Smooth muscle cell (in vitro differentiated cells): Measurements from ENCODE around the gene GRK3. TPM values are rescaled to one million over a fixed set of nuclear protein-coding genes. Genes with fewer than 3 reads are reported as not detected.
"Not testable (repeated sequence)": the region's sequence is repeated elsewhere in the genome, so short reads cannot be mapped to it uniquely, and the experiment has no call there.

Source experiments
- DNase-seq: peaks from one replicate; lab custom pipeline; 2025; ENCODE audit not compliant: unreplicated experiment; lab: John Stamatoyannopoulos, UW
- H2AFZ ChIP-seq: fragments of 200-600 bp; sonication (generic); 2 replicates; pipeline ENCODE4 v1.6.0; 2016; ENCODE audit warnings: antibody characterized with exemption, low read depth, mild to moderate bottlenecking
- H3F3A ChIP-seq: fragments of 200-600 bp; sonication (generic); 2 replicates; pipeline ENCODE4 v1.6.0; 2017; ENCODE audit warnings: antibody characterized with exemption, low read depth
- H3K27ac ChIP-seq: fragments of 200-600 bp; sonication (generic); 2 replicates; pipeline ENCODE4 v1.5.1; 2016; ENCODE audit warnings: low read depth, mild to moderate bottlenecking
- H3K27me3 ChIP-seq: fragments of 200-600 bp; sonication (generic); 2 replicates; pipeline ENCODE4 v1.6.1; 2016; ENCODE audit warnings: low read depth, mild to moderate bottlenecking
- H3K36me3 ChIP-seq: fragments of 200-600 bp; sonication (generic); 2 replicates; pipeline ENCODE4 v1.5.1; 2016; ENCODE audit warnings: low read depth
- H3K4me1 ChIP-seq: fragments of 200-600 bp; sonication (generic); 2 replicates; pipeline ENCODE4 v1.5.1; 2016; ENCODE audit warnings: low read depth
- H3K4me2 ChIP-seq: fragments of 200-600 bp; sonication (generic); 2 replicates; pipeline ENCODE4 v1.6.0; 2016; ENCODE audit warnings: mild to moderate bottlenecking
- H3K4me3 ChIP-seq: fragments of 200-600 bp; sonication (generic); 2 replicates; pipeline ENCODE4 v1.5.1; 2016; ENCODE audit warnings: mild to moderate bottlenecking
- H3K79me2 ChIP-seq: fragments of 200-600 bp; sonication (generic); 2 replicates; pipeline ENCODE4 v1.6.0; 2016; ENCODE audit warnings: low read depth, mild to moderate bottlenecking
- H3K9ac ChIP-seq: fragments of 200-600 bp; sonication (generic); 2 replicates; pipeline ENCODE4 v1.6.0; 2016; ENCODE audit warnings: low read depth
- H3K9me3 ChIP-seq: fragments of 200-600 bp; sonication (generic); replicated peaks from 2 replicates; pipeline ENCODE4 v1.5.1; 2016; ENCODE audit warnings: low read depth
- H4K20me1 ChIP-seq: fragments of 200-600 bp; sonication (generic); 2 replicates; pipeline ENCODE4 v1.6.0; 2016; ENCODE audit warnings: low read depth
- CTCF ChIP-seq: fragments of 200-600 bp; sonication (generic); IDR thresholded peaks from 2 replicates; pipeline ENCODE4 v1.5.1; 2017; ENCODE audit warnings: borderline replicate concordance, mild to moderate bottlenecking, antibody characterized with exemption; ENCODE audit not compliant: insufficient read depth, poor library complexity, severe bottlenecking
- WGBS: methylation state at CpG from one replicate; pipeline ENCODE4 v1.1.7; 2016; ENCODE audit warnings: low lambda C conversion rate; 5-methylcytosine and 5-hydroxymethylcytosine counted together
- polyA plus RNA-seq: library from polyadenylated mRNA; unstranded; fragments of >200 nt; fragmentation: Nextera tagmentation; extraction: Ambion mirVana; gene quantifications from 2 replicates; pipeline ENCODE4 v1.2.1, GENCODE V29; 2016
- total RNA-seq: library from RNA; depleted of rRNA; stranded (reverse); fragments of >200 nt; gene quantifications from 2 replicates; pipeline ENCODE4 v1.2.3, GENCODE V29; 2014

The GRK3 gene
- total and polyA plus RNA-seq, 2 experiments from 2014 or later: 1.0 to 4.6 TPM

GRCh38 chr22:25611284-25611683, 46.8 kb downstream of the GRK3 start:
- peaks cover 12% of the 10 kb centered on the region for H3K4me1 ChIP-seq
- not testable (repeated sequence) for H3K36me3 ChIP-seq, H3K27ac ChIP-seq, H4K20me1 ChIP-seq, H3K27me3 ChIP-seq, H3K9me3 ChIP-seq, H3K4me3 ChIP-seq, H3K4me2 ChIP-seq, DNase-seq, H3K79me2 ChIP-seq, H3F3A ChIP-seq, H3K9ac ChIP-seq, H2AFZ ChIP-seq
- WGBS: 97% methylated on average over 1 of the region's 1 CpG

- not testable (repeated sequence) for H3K27ac ChIP-seq, DNase-seq, H3K36me3 ChIP-seq, H3K4me3 ChIP-seq, H3K9ac ChIP-seq, H2AFZ ChIP-seq, H3F3A ChIP-seq, H4K20me1 ChIP-seq, H3K27me3 ChIP-seq, H3K9me3 ChIP-seq, H3K4me2 ChIP-seq, H3K79me2 ChIP-seq
- 100% methylated on average over 1 of the region's 3 CpGs for WGBS
- peaks cover 20% of the 10 kb centered on the region for H3K4me1 ChIP-seq
These were observed 48.7 kb downstream of the GRK3 start for GRCh38 chr22:25613131-25613530.

- 73% methylated on average over 3 of the region's 4 CpGs for WGBS
These were observed 49.1 kb downstream of the GRK3 start for GRCh38 chr22:25613558-25613957.

GRCh38 chr22:25614791-25615190, 50.3 kb downstream of the GRK3 start:
- H3K27me3 ChIP-seq, H3K4me2 ChIP-seq, H3K27ac ChIP-seq, H3K4me3 ChIP-seq, H3K9me3 ChIP-seq, H3K36me3 ChIP-seq, H3F3A ChIP-seq, H2AFZ ChIP-seq, H3K79me2 ChIP-seq, H3K9ac ChIP-seq, DNase-seq, H4K20me1 ChIP-seq: not testable (repeated sequence)
- H3K4me1 ChIP-seq: peaks cover 20% of the 10 kb centered on the region
- 53% methylated on average over 3 of the region's 3 CpGs for WGBS

More at GRCh38 chr22:25613558-25613957, 49.1 kb downstream of the GRK3 start:
- H3K9me3 ChIP-seq, H3F3A ChIP-seq, H3K9ac ChIP-seq, H3K79me2 ChIP-seq, H3K27ac ChIP-seq, H3K27me3 ChIP-seq, DNase-seq, H3K4me3 ChIP-seq, H3K36me3 ChIP-seq, H2AFZ ChIP-seq, H4K20me1 ChIP-seq, H3K4me2 ChIP-seq: not testable (repeated sequence)
- peaks cover 20% of the 10 kb centered on the region for H3K4me1 ChIP-seq

- 89% methylated on average over 7 of the region's 7 CpGs for WGBS
- no peaks in the 10 kb centered on the region for H3K27me3 ChIP-seq
- H3K9me3 ChIP-seq: no peaks in the 10 kb centered on the region
- no peak overlapping the region for H3K9ac ChIP-seq
- H3K4me2 ChIP-seq: no peak overlapping the region
- peaks cover 4% of the 10 kb centered on the region for H3K4me1 ChIP-seq
- H3K27ac ChIP-seq: no peak overlapping the region
- DNase-seq: no peak
- no peak for TF ChIP-seq CTCF
- peaks cover 6% of the 10 kb centered on the region for H4K20me1 ChIP-seq
- no peaks in the 10 kb centered on the region for H3F3A ChIP-seq
- no peak overlapping the region for H2AFZ ChIP-seq
- H3K79me2 ChIP-seq: no peaks in the 10 kb centered on the region
- H3K36me3 ChIP-seq: no peaks in the 10 kb centered on the region
- H3K4me3 ChIP-seq: no peak overlapping the region
These were observed 57.5 kb downstream of the GRK3 start for GRCh38 chr22:25621986-25622385.
